ENCODE results near the gene OR4K17. TPM values are rescaled to one million over a fixed set of nuclear protein-coding genes. Genes with fewer than 3 reads are reported as not detected.
"Not testable (repeated sequence)": the region's sequence is repeated elsewhere in the genome, so short reads cannot be mapped to it uniquely, and the experiment has no call there.

OR4K17 gene
- total RNA-seq, 1 donor from 2014 or later = not detected

GRCh38 chr14:20118795-20119194 is 8.3 kb downstream of the OR4K17 start:
- TF ChIP-seq CTCF (IDR thresholded peaks at IDR 0.05) = no peak
- Histone ChIP-seq H3K27ac (no peak overlapping the region), H3K36me3 (no peaks in the 10 kb centered on the region), H3K4me1 (no peaks in the 10 kb centered on the region), H3K27me3 (ENCODE audit: low read depth) (no peaks in the 10 kb centered on the region), H3K4me3 (no peak overlapping the region), H3K9me3 (peaks cover 8% of the 10 kb centered on the region)
- no peak for ATAC-seq
- no peak for DNase-seq
- intact Hi-C loops (cut with DNase I) = no loop called here

- TF ChIP-seq CTCF (IDR thresholded peaks at IDR 0.05) = no peak
- ATAC-seq (no peak), DNase-seq (no peak)
- H3K27ac ChIP-seq = no peak within 1 kb of the TSS
- no peaks in the 10 kb centered on the region for H3K27me3 ChIP-seq (ENCODE audit: low read depth)
- no peak within 1 kb of the TSS for H3K4me3 ChIP-seq
- no peaks in the 10 kb centered on the region for H3K4me1 ChIP-seq
- H3K36me3 ChIP-seq = no peaks in the 10 kb centered on the region
- H3K9me3 ChIP-seq = no peaks in the 10 kb centered on the region
- intact Hi-C loops (cut with DNase I) = no loop called here
Observed at GRCh38 chr14:20138520-20138919, 28.0 kb downstream of the OR4K17 start, which contains the start of gene OR4N5. OR4N5 (plus strand) TSS chr14:20138820; CDS start chr14:20143736, 4,916 bp downstream.

GRCh38 chr14:20143911-20144310 is 33.4 kb downstream of the OR4K17 start:
- no peak for TF ChIP-seq CTCF (IDR thresholded peaks at IDR 0.05)
- H3K4me3 ChIP-seq = no peak overlapping the region
- H3K36me3 ChIP-seq = no peaks in the 10 kb centered on the region
- no peak overlapping the region for H3K27ac ChIP-seq
- intact Hi-C loops (cut with DNase I) = no loop called here
- ATAC-seq = no peak
- no peaks in the 10 kb centered on the region for H3K4me1 ChIP-seq
- no peak for DNase-seq
- H3K27me3 ChIP-seq (ENCODE audit: low read depth) = no peaks in the 10 kb centered on the region
- H3K9me3 ChIP-seq = no peaks in the 10 kb centered on the region

- no peak for TF ChIP-seq CTCF (IDR thresholded peaks at IDR 0.05)
- intact Hi-C loops (cut with DNase I) = no loop called here
- H3K4me3 ChIP-seq = no peak overlapping the region
- H3K27me3 ChIP-seq (ENCODE audit: low read depth) = no peaks in the 10 kb centered on the region
- ATAC-seq (no peak), DNase-seq (no peak)
- H3K4me1 ChIP-seq = no peaks in the 10 kb centered on the region
- no peaks in the 10 kb centered on the region for H3K9me3 ChIP-seq
- no peak overlapping the region for H3K27ac ChIP-seq
- H3K36me3 ChIP-seq = no peaks in the 10 kb centered on the region
Observed at GRCh38 chr14:20144820-20145219, 34.3 kb downstream of the OR4K17 start.

GRCh38 chr14:20164462-20164861 is 53.9 kb downstream of the OR4K17 start:
- intact Hi-C loops (cut with DNase I) = no loop called here
- Histone ChIP-seq H3K9me3 (peaks cover 10% of the 10 kb centered on the region), H3K4me1 (no peaks in the 10 kb centered on the region), H3K36me3 (no peaks in the 10 kb centered on the region), H3K27ac (no peak overlapping the region), H3K27me3 (ENCODE audit: low read depth) (no peaks in the 10 kb centered on the region), H3K4me3 (no peak overlapping the region)
- TF ChIP-seq CTCF (IDR thresholded peaks at IDR 0.05) = no peak
- ATAC-seq = no peak
- DNase-seq = no peak

- Histone ChIP-seq H3K4me3 (no peak overlapping the region), H3K36me3 (no peaks in the 10 kb centered on the region), H3K27ac (no peak overlapping the region), H3K27me3 (ENCODE audit: low read depth) (no peaks in the 10 kb centered on the region), H3K4me1 (no peaks in the 10 kb centered on the region), H3K9me3 (peaks cover 10% of the 10 kb centered on the region)
- no peak for TF ChIP-seq CTCF (IDR thresholded peaks at IDR 0.05)
- DNase-seq (no peak), ATAC-seq (no peak)
- intact Hi-C loops (cut with DNase I) = no loop called here
Observed at GRCh38 chr14:20167091-20167490, 56.6 kb downstream of the OR4K17 start.

- H3K36me3 ChIP-seq; H3K27ac ChIP-seq; DNase-seq; H3K9me3 ChIP-seq; intact Hi-C loops (cut with DNase I); ATAC-seq; H3K27me3 ChIP-seq (ENCODE audit: low read depth); H3K4me3 ChIP-seq; H3K4me1 ChIP-seq: not testable (repeated sequence)
Observed at GRCh38 chr14:20169852-20170251, 59.3 kb downstream of the OR4K17 start.
